Right forelimb (tissue), 1 donor: ENCODE data around the gene ARMC12.
A peak's percentile ranks its signal among the peaks of the same experiment; 100 is the strongest.
"Not testable (repeated sequence)": the region's sequence is repeated elsewhere in the genome, so short reads cannot be mapped to it uniquely, and the experiment has no call there.

Experiments used
- DNase-seq: peaks from one replicate; pipeline ENCODE4 v3.0.0-alpha.2; 2018

The ARMC12 gene

GRCh38 chr6:35719404-35719829, 17.4 kb upstream of the ARMC12 start:
- no peak for DNase-seq

GRCh38 chr6:35719830-35720733, 16.8 kb upstream of the ARMC12 start:
- peak; percentile 84 for DNase-seq

- no peak for DNase-seq
These were observed 14.6 kb upstream of the ARMC12 start for GRCh38 chr6:35722121-35722761.

- DNase-seq, result no peak
These were observed 13.2 kb upstream of the ARMC12 start for GRCh38 chr6:35723587-35723986.

- no peak for DNase-seq
These were observed 12.8 kb upstream of the ARMC12 start for GRCh38 chr6:35724059-35724458.

- DNase-seq, result no peak
These were observed 12.4 kb upstream of the ARMC12 start for GRCh38 chr6:35724471-35724870.

- DNase-seq, result no peak
These were observed 11.6 kb upstream of the ARMC12 start for GRCh38 chr6:35725081-35725708.

- no peak for DNase-seq
These were observed 11.0 kb upstream of the ARMC12 start for GRCh38 chr6:35725721-35726438.

- peak; percentile 90 for DNase-seq
These were observed 9.4 kb upstream of the ARMC12 start for GRCh38 chr6:35727231-35727934.

GRCh38 chr6:35727935-35728682, 8.7 kb upstream of the ARMC12 start:
- DNase-seq, result peak; percentile 93

GRCh38 chr6:35728683-35729678, 7.9 kb upstream of the ARMC12 start:
- no peak for DNase-seq

GRCh38 chr6:35729722-35730121, 7.1 kb upstream of the ARMC12 start:
- no peak for DNase-seq

- DNase-seq, result no peak
These were observed 6.0 kb upstream of the ARMC12 start for GRCh38 chr6:35730745-35731413.

GRCh38 chr6:35731414-35731735, 5.5 kb upstream of the ARMC12 start:
- peak; percentile 96 for DNase-seq

GRCh38 chr6:35731736-35732532, 4.9 kb upstream of the ARMC12 start:
- peak; percentile 95 for DNase-seq

GRCh38 chr6:35733633-35734032, 3.2 kb upstream of the ARMC12 start:
- no peak for DNase-seq

- not testable (repeated sequence) for DNase-seq
These were observed 2.5 kb upstream of the ARMC12 start for GRCh38 chr6:35734319-35734718.

- DNase-seq, result no peak
These were observed 1.4 kb upstream of the ARMC12 start for GRCh38 chr6:35735452-35735851.
